ENCODE results near the gene RSL24D1. TPM values are rescaled to one million over a fixed set of nuclear protein-coding genes. Genes with fewer than 3 reads are reported as not detected.

RSL24D1 gene
- total and polyA plus RNA-seq, 9 donors: 86.7 to 190 (median 117) TPM

DNA sequence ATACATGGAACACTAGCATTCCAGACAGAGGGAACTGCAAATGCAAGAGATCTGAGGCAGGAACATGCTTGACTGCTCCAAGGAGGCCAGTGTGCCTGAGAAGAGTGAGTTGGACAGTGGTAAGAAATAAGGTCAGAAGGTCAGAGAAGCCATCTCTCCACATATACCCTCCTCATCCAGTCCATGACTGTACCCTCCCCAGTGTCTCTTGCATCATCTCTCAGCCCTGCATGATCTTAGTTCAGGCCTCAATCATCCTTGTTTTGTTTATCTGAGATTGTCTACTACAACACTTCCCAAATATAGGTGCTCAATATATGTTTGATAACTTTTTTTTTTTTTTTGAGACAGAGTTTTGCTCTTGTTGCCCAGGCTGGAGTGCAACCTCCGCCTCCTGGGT is 5.5 kb upstream of the RSL24D1 start:
- intact Hi-C loops (cut with DNase I): no loop called here
- Histone ChIP-seq H3K27me3 (no peaks in the 10 kb centered on the region), H3K36me3 (no peaks in the 10 kb centered on the region), H3K9me3 (no peaks in the 10 kb centered on the region), H3K27ac (no peak overlapping the region), H3K4me3 (no peak overlapping the region), H3K4me1 (ENCODE audit: insufficient read depth) (no peaks in the 10 kb centered on the region)
- WGBS, 3 donors: 95 to 100% (median 100%) methylated on average over 1 of the region's 1 CpG
- DNase-seq: no peak
- TF ChIP-seq POLR2A (IDR thresholded peaks at IDR 0.05) (no peak), EP300 (IDR thresholded peaks at IDR 0.05) (no peak)
- TF ChIP-seq, protein P1, sequence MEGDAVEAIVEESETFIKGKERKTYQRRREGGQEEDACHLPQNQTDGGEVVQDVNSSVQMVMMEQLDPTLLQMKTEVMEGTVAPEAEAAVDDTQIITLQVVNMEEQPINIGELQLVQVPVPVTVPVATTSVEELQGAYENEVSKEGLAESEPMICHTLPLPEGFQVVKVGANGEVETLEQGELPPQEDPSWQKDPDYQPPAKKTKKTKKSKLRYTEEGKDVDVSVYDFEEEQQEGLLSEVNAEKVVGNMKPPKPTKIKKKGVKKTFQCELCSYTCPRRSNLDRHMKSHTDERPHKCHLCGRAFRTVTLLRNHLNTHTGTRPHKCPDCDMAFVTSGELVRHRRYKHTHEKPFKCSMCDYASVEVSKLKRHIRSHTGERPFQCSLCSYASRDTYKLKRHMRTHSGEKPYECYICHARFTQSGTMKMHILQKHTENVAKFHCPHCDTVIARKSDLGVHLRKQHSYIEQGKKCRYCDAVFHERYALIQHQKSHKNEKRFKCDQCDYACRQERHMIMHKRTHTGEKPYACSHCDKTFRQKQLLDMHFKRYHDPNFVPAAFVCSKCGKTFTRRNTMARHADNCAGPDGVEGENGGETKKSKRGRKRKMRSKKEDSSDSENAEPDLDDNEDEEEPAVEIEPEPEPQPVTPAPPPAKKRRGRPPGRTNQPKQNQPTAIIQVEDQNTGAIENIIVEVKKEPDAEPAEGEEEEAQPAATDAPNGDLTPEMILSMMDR (IDR thresholded peaks at IDR 0.05): no peak

DNA sequence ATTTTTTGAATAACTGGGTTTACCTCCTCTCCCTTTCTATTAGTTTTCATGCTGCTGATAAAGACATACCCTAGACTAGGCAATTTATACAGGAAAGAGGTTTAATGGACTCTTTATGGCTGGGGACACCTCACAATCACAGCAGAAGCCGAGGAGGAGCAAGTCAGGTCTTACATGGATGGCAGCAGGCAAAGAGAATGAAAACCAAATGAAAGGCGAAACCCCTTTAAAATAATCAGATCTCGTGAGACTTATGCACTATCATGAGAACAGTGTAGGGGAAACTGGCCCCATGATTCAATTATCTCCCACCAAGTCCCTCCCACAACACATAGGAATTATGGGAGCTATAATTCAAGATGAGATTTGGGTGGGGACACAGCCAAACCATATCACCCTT is 2.0 kb upstream of the RSL24D1 start:
- Histone ChIP-seq H3K27ac (no peak overlapping the region), H3K27me3 (no peaks in the 10 kb centered on the region), H3K4me1 (ENCODE audit: insufficient read depth) (peaks cover 5% of the 10 kb centered on the region), H3K36me3 (no peaks in the 10 kb centered on the region), H3K9me3 (no peaks in the 10 kb centered on the region), H3K4me3 (no peak overlapping the region)
- TF ChIP-seq EP300 (IDR thresholded peaks at IDR 0.05) (no peak), POLR2A (IDR thresholded peaks at IDR 0.05) (no peak)
- TF ChIP-seq, protein P1 (IDR thresholded peaks at IDR 0.05): no peak
- DNase-seq: no peak
- 79 to 97% (median 96%) methylated on average over 3 of the region's 3 CpGs for WGBS, 3 donors
- intact Hi-C loops (cut with DNase I): no loop called here

DNA sequence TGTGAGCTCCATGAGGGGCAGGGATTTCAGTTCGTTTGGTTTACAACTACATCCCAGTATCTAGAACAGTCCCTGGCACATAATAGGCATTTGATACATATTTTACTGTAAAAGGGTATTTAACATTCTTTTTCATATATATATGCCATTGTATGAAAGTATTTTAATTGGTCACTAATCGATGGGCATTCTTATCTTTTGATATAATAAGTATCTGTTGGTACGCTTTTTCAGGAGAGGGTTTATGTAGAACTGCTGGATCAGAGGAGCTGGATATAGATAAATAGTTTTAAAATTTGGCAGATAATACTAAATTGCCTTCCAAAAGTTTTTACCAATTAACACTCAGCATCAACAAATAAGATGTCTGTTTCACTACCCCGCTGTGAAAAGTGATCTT is 978 bp upstream of the RSL24D1 start:
- intact Hi-C loops (cut with DNase I): no loop called here
- H3K27me3 ChIP-seq: no peaks in the 10 kb centered on the region
- peaks cover 5% of the 10 kb centered on the region for H3K4me1 ChIP-seq (ENCODE audit: insufficient read depth)
- H3K4me3 ChIP-seq: peak overlapping the region; percentile 90
- no peaks in the 10 kb centered on the region for H3K36me3 ChIP-seq
- peak overlapping the region in 1 of 2 donors; percentile 84 for H3K27ac ChIP-seq
- no peaks in the 10 kb centered on the region for H3K9me3 ChIP-seq
- TF ChIP-seq POLR2A (IDR thresholded peaks at IDR 0.05): no peak
- no peak for TF ChIP-seq EP300 (IDR thresholded peaks at IDR 0.05)
- TF ChIP-seq, protein P1 (IDR thresholded peaks at IDR 0.05): no peak
- whole genome bisulfite sequencing, 3 donors: 18 to 44% (median 33%) methylated on average over 4 of the region's 4 CpGs
- no peak for DNase-seq

GRCh38 chr15:55197362-55197705 is 593 bp upstream of the RSL24D1 start:
- DNase-seq: no peak
- Histone ChIP-seq H3K9me3 (no peaks in the 10 kb centered on the region), H3K27me3 (no peaks in the 10 kb centered on the region), H3K36me3 (no peaks in the 10 kb centered on the region), H3K4me1 (ENCODE audit: insufficient read depth) (peaks cover 5% of the 10 kb centered on the region), H3K27ac (peak overlapping the region; percentile 66 to 84), H3K4me3 (peak overlapping the region; percentile 90)
- TF ChIP-seq POLR2A (IDR thresholded peaks at IDR 0.05) (no peak), EP300 (IDR thresholded peaks at IDR 0.05) (no peak)
- TF ChIP-seq, protein P1 (IDR thresholded peaks at IDR 0.05): no peak
- intact Hi-C loops (cut with DNase I): no loop called here
- 0 to 1% (median 1%) methylated on average over 10 of the region's 10 CpGs for WGBS, 3 donors

DNA sequence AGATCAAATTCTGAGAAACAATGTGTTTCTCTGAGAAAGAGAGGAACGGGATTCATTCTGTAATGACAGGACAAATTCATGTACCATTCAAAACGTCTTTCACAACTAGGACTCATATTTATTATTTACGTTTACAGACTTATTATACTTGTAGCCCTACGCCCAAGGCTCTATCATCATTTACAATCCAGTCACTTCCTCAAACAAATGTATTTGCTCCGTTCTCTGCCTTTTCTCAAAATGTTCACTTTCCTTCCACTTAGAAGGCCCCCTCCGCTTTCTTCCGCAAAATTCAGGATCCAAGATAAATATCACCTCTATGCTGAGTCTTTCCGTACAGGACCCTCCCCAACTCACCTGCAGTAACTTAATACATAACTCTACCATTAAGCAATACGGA is 745 bp downstream of the RSL24D1 start:
- intact Hi-C loops (cut with DNase I): no loop called here

More for the DNA sequence above, 745 bp downstream of the RSL24D1 start:
- H3K4me3 ChIP-seq: peak overlapping the region; percentile 90
- no peaks in the 10 kb centered on the region for H3K36me3 ChIP-seq
- TF ChIP-seq, protein P1 (IDR thresholded peaks at IDR 0.05): no peak
- TF ChIP-seq EP300 (IDR thresholded peaks at IDR 0.05): no peak
- H3K4me1 ChIP-seq (ENCODE audit: insufficient read depth): peaks cover 5% of the 10 kb centered on the region
- DNase-seq: no peak
- H3K9me3 ChIP-seq: no peaks in the 10 kb centered on the region
- peak overlapping the region; percentile 74 to 84 for H3K27ac ChIP-seq
- H3K27me3 ChIP-seq: no peaks in the 10 kb centered on the region
- 1 to 2% (median 1%) methylated on average over 9 of the region's 9 CpGs for WGBS, 3 donors
